H1 (cell line): Measurements from ENCODE around the gene REELD1. TPM values are rescaled to one million over a fixed set of nuclear protein-coding genes. Genes with fewer than 3 reads are reported as not detected.

Source experiments
- CTCF ChIA-PET: fragments of 300-600 bp; sonication (Branson Sonifier 250); formaldehyde crosslinking; loops from one replicate; lab custom pipeline; 2021; ENCODE audit not compliant: partially characterized antibody; lab: Charles Lee
- POLR2A ChIA-PET: fragments of 300-600 bp; sonication (Branson Sonifier 250); formaldehyde crosslinking; loops from one replicate; lab custom pipeline; 2021; ENCODE audit warnings: inconsistent platforms; ENCODE audit not compliant: partially characterized antibody; lab: Charles Lee
- DNase-seq, 2 experiments: peaks; one replicate each; pipeline versions ENCODE4 v3.0.0 to v3.0.0-alpha.2; 2010 to 2022; ENCODE audit warnings: low spot score in 2 of 2, low read depth in 1 of 2, mixed read lengths in 1 of 2
- FAIRE-seq: peaks from 2 replicates; lab custom pipeline; 2011; peaks lifted over from hg19 to GRCh38; lab: Jason Lieb, UNC
- H2AFZ ChIP-seq: 2 replicates; pipeline ENCODE4 v1.8.1; 2012; ENCODE audit warnings: low read length, inconsistent platforms
- H2AK5ac ChIP-seq: 2 replicates; pipeline ENCODE4 v1.6.1; 2013; ENCODE audit warnings: low read depth, low read length
- H2BK120ac ChIP-seq: replicated peaks from 2 replicates; pipeline ENCODE3; 2013; ENCODE audit warnings: low read depth, low read length, inconsistent platforms
- H2BK12ac ChIP-seq: 2 replicates; pipeline ENCODE4 v1.6.1; 2013; ENCODE audit warnings: low read depth, low read length
- H2BK15ac ChIP-seq: 2 replicates; pipeline ENCODE4 v1.6.1; 2013; ENCODE audit warnings: low read length
- H2BK20ac ChIP-seq: 2 replicates; pipeline ENCODE4 v1.6.1; 2013; ENCODE audit warnings: low read length
- H2BK5ac ChIP-seq: 2 replicates; pipeline ENCODE4 v1.6.1; 2013; ENCODE audit warnings: low read depth, low read length
- H3K14ac ChIP-seq: 2 replicates; pipeline ENCODE4 v1.6.1; 2013; ENCODE audit warnings: inconsistent platforms; ENCODE audit not compliant: insufficient read length
- H3K18ac ChIP-seq: 2 replicates; pipeline ENCODE4 v1.6.1; 2013; ENCODE audit warnings: low read length; ENCODE audit errors: extremely low read depth
- H3K23ac ChIP-seq: 2 replicates; pipeline ENCODE4 v1.6.1; 2013; ENCODE audit warnings: inconsistent platforms; ENCODE audit not compliant: insufficient read length
- H3K23me2 ChIP-seq: 2 replicates; pipeline ENCODE4 v1.6.1; 2013; ENCODE audit warnings: low read depth, low read length
- H3K27ac ChIP-seq: 2 replicates; pipeline ENCODE4 v1.6.1; 2011; ENCODE audit warnings: low read depth, low read length, inconsistent platforms
- H3K27me3 ChIP-seq, 4 experiments: replicated peaks in 1 of 4; 1 replicate in 1 of 4; 2 replicates in 3 of 4; pipeline versions ENCODE4 v1.6.1 to v1.8.1; 2011 to 2013; ENCODE audit warnings: low read length in 3 of 4, mild to moderate bottlenecking in 3 of 4, inconsistent platforms in 2 of 4, mixed read lengths in 2 of 4, moderate library complexity in 1 of 4; ENCODE audit not compliant: control insufficient read depth in 3 of 4, insufficient read depth in 3 of 4; ENCODE audit errors: extremely low read depth in 1 of 4
- H3K36me3 ChIP-seq, 4 experiments: 2 replicates each; pipeline versions ENCODE4 v1.6.1 to v1.8.1; 2011 to 2013; ENCODE audit warnings: mild to moderate bottlenecking in 4 of 4, low read length in 3 of 4, moderate library complexity in 2 of 4, control low read depth in 1 of 4, inconsistent platforms in 1 of 4; ENCODE audit not compliant: insufficient read depth in 4 of 4, control insufficient read depth in 2 of 4
- H3K4ac ChIP-seq: replicated peaks from 2 replicates; pipeline ENCODE3; 2013; ENCODE audit warnings: low read length, low read depth, mixed read lengths, inconsistent platforms; ENCODE audit not compliant: insufficient read length
- H3K4me1 ChIP-seq, 4 experiments: replicated peaks in 1 of 4; 1 replicate in 1 of 4; 2 replicates in 3 of 4; pipeline versions ENCODE4 v1.6.1 to v1.8.1; 2011 to 2013; ENCODE audit warnings: low read length in 3 of 4, inconsistent platforms in 2 of 4, mixed read lengths in 1 of 4; ENCODE audit not compliant: insufficient read depth in 4 of 4, control insufficient read depth in 3 of 4
- H3K4me2 ChIP-seq, 2 experiments: 2 replicates each; pipeline versions ENCODE4 v1.6.1 to v1.8.1; 2011 to 2013; ENCODE audit warnings: low read depth in 2 of 2, low read length in 2 of 2, control low read depth in 1 of 2, inconsistent platforms in 1 of 2, mild to moderate bottlenecking in 1 of 2; ENCODE audit not compliant: insufficient read depth in 1 of 2
- H3K4me3 ChIP-seq, 4 experiments: fragments of 200-600, 300-600 bp in 1 of 4; sonication (generic), shearing (Covaris generic), sonication (Bioruptor Twin) in 1 of 4; 2 replicates each; pipeline versions ENCODE4 v1.5.1 to v1.8.1; 2011 to 2016; ENCODE audit warnings: low read length in 4 of 4, low read depth in 3 of 4, control low read depth in 2 of 4, inconsistent platforms in 2 of 4, mild to moderate bottlenecking in 2 of 4, mixed read lengths in 1 of 4, moderate library complexity in 1 of 4; ENCODE audit not compliant: insufficient read depth in 2 of 4; ENCODE audit errors: extremely low read depth in 1 of 4
- H3K56ac ChIP-seq: replicated peaks from 2 replicates; pipeline ENCODE3; 2013; ENCODE audit warnings: low read depth, mild to moderate bottlenecking, mixed read lengths, low read length, inconsistent platforms; ENCODE audit not compliant: insufficient read length
- H3K79me1 ChIP-seq: 2 replicates; pipeline ENCODE4 v1.6.1; 2013; ENCODE audit warnings: low read depth, low read length, control low read depth
- H3K79me2 ChIP-seq, 2 experiments: 2 replicates each; pipeline versions ENCODE4 v1.6.1 to v1.8.1; 2012 to 2013; ENCODE audit warnings: low read length in 2 of 2, mild to moderate bottlenecking in 2 of 2, inconsistent platforms in 1 of 2; ENCODE audit not compliant: insufficient read depth in 2 of 2, control insufficient read depth in 1 of 2
- H3K9ac ChIP-seq, 4 experiments: replicated peaks in 1 of 4; 1 replicate in 1 of 4; 2 replicates in 3 of 4; pipeline versions ENCODE4 v1.6.1 to v1.8.1; 2011 to 2013; ENCODE audit warnings: low read depth in 3 of 4, low read length in 3 of 4, control low read depth in 2 of 4, mild to moderate bottlenecking in 2 of 4, moderate library complexity in 2 of 4, inconsistent platforms in 1 of 4; ENCODE audit errors: extremely low read depth in 1 of 4
- H3K9me3 ChIP-seq, 2 experiments: 2 replicates each; pipeline versions ENCODE4 v1.6.1 to v1.8.1; 2012 to 2013; ENCODE audit warnings: mild to moderate bottlenecking in 2 of 2, moderate library complexity in 2 of 2, control low read depth in 1 of 2, inconsistent platforms in 1 of 2, low read depth in 1 of 2, low read length in 1 of 2, mixed read lengths in 1 of 2; ENCODE audit not compliant: insufficient read depth in 2 of 2
- H4K20me1 ChIP-seq, 2 experiments: replicated peaks in 1 of 2; 2 replicates each; pipeline versions ENCODE3 to v1.8.1; 2011 to 2013; ENCODE audit warnings: inconsistent platforms in 2 of 2, low read length in 2 of 2, mild to moderate bottlenecking in 1 of 2; ENCODE audit not compliant: insufficient read depth in 2 of 2, control insufficient read depth in 1 of 2
- H4K5ac ChIP-seq: 2 replicates; pipeline ENCODE4 v1.6.1; 2013; ENCODE audit warnings: low read length, low read depth, mixed read lengths, inconsistent platforms; ENCODE audit not compliant: insufficient read length
- H4K8ac ChIP-seq: 2 replicates; pipeline ENCODE4 v1.8.0; 2013; ENCODE audit warnings: mild to moderate bottlenecking, moderate library complexity, low read length, inconsistent platforms; ENCODE audit not compliant: insufficient read depth; ENCODE audit errors: extremely low read depth
- H4K91ac ChIP-seq: replicated peaks from 2 replicates; pipeline ENCODE3; 2013; ENCODE audit warnings: low read length, mixed read lengths, inconsistent platforms; ENCODE audit not compliant: insufficient read length
- BACH1 ChIP-seq: IDR thresholded peaks from 2 replicates; pipeline ENCODE4 v1.6.1; 2012; ENCODE audit warnings: low read length, improper control_type of control experiment
- CTCF ChIP-seq, 3 experiments: IDR thresholded peaks; 1 replicate in 2 of 3; 2 replicates in 1 of 3; pipeline versions ENCODE4 v1.5.1 to v1.6.1; 2011; ENCODE audit warnings: low read length in 3 of 3, mild to moderate bottlenecking in 3 of 3, inconsistent platforms in 2 of 3, low read depth in 1 of 3, moderate library complexity in 1 of 3; ENCODE audit not compliant: insufficient read depth in 1 of 3; ENCODE audit errors: control extremely low read depth in 1 of 3
- MAFK ChIP-seq: IDR thresholded peaks from 2 replicates; pipeline ENCODE4 v1.6.1; 2012; ENCODE audit warnings: low read depth, mild to moderate bottlenecking, improper control_type of control experiment, low read length
- PHF8 ChIP-seq: fragments of 200-600 bp; sonication (generic); conservative IDR thresholded peaks from 2 replicates; pipeline ENCODE4 v1.7.1; 2012; ENCODE audit warnings: low read depth, mild to moderate bottlenecking, inconsistent platforms, low read length, moderate library complexity
- POLR2AphosphoS5 ChIP-seq: IDR thresholded peaks from 2 replicates; pipeline ENCODE4 v1.6.1; 2011; ENCODE audit warnings: low read depth, low read length
- RFX5 ChIP-seq: IDR thresholded peaks from 2 replicates; pipeline ENCODE4 v1.6.1; 2011; ENCODE audit warnings: low read depth, low read length, improper control_type of control experiment, borderline replicate concordance
- SAP30 ChIP-seq: fragments of 300-600 bp; sonication (generic); IDR thresholded peaks from 2 replicates; pipeline ENCODE4 v1.7.1; 2012; ENCODE audit warnings: low read length, moderate library complexity, mild to moderate bottlenecking, inconsistent platforms; ENCODE audit not compliant: insufficient read depth, insufficient replicate concordance
- SIN3A ChIP-seq, 2 experiments: IDR thresholded peaks in 1 of 2; conservative IDR thresholded peaks in 1 of 2; 2 replicates each; pipeline ENCODE4 v1.6.1; 2011 to 2012; ENCODE audit warnings: low read length in 2 of 2, improper control_type of control experiment in 1 of 2, low read depth in 1 of 2, mild to moderate bottlenecking in 1 of 2
- WGBS, 2 experiments: shearing (Covaris generic) in 1 of 2; methylation state at CpG; one replicate each; pipeline versions ENCODE4 v1.1.6 to v1.1.7; 2013 to 2015; ENCODE audit warnings: low lambda C conversion rate in 2 of 2, mixed read lengths in 2 of 2, inconsistent platforms in 1 of 2, low coverage in 1 of 2, missing lambda C conversion rate in 1 of 2; ENCODE audit not compliant: insufficient replicate concordance in 2 of 2, insufficient coverage in 1 of 2, insufficient read length in 1 of 2; ENCODE audit errors: extremely low coverage in 1 of 2, missing lambda C conversion rate in 1 of 2; 5-methylcytosine and 5-hydroxymethylcytosine counted together
- polyA plus RNA-seq, 7 experiments: library from polyadenylated mRNA; depleted of rRNA in 3 of 7; stranded (reverse) in 5 of 7; unstranded in 2 of 7; fragments of >200 nt in 5 of 7; fragments of 200-250 nt in 2 of 7; gene quantifications; 1 replicate in 5 of 7; 2 replicates in 1 of 7; 4 replicates in 1 of 7; pipeline versions ENCODE4 v1.2.1 to v1.2.3, GENCODE V29; 2011 to 2013; ENCODE audit warnings: missing spikeins in 2 of 7, mixed read lengths in 2 of 7
- total RNA-seq: library from RNA; stranded (reverse); fragmentation: NEBNext Ultra II Directional; extraction: Animal tissue kit (Norgen Biotek cat#: 25700); gene quantifications from 2 replicates; pipeline ENCODE4 v1.2.1, GENCODE V29; 2021
- TF ChIP-seq, protein P1 (sequence below): IDR thresholded peaks from 2 replicates; pipeline ENCODE4 v1.6.1; 2011; ENCODE audit warnings: low read length, improper control_type of control experiment

REELD1 gene
- total and polyA plus RNA-seq, 2 of the 8 experiments (the other 6 are each of a cell fraction or from before 2014, with no cell fraction given) = 0.03 TPM; not detected in 1

GRCh38 chr4:146255463-146255862 is 41.1 kb downstream of the REELD1 start:
- H3K36me3 ChIP-seq = no peaks in the 10 kb centered on the region
- no peak overlapping the region for H3K56ac ChIP-seq
- H3K23me2 ChIP-seq = no peaks in the 10 kb centered on the region
- H2AK5ac ChIP-seq = no peak overlapping the region
- H4K8ac ChIP-seq = no peak overlapping the region
- 95% methylated on average over 1 of the region's 1 CpG; no CpG with 5 or more reads in 1 of the 2 experiments for WGBS, 2 experiments
- H3K79me1 ChIP-seq = no peaks in the 10 kb centered on the region
- CTCF ChIA-PET = interaction anchor here (1.5 kb wide), 1 partner anchor 25 kb away, joined by 4 read pairs; no protein-coding TSS in a partner anchor
- H4K5ac ChIP-seq = no peak overlapping the region
- H3K9me3 ChIP-seq = no peaks in the 10 kb centered on the region
- FAIRE-seq (no peak), DNase-seq (no peak)
- H3K9ac ChIP-seq = no peak overlapping the region
- H2BK120ac ChIP-seq = no peak overlapping the region
- no peak overlapping the region for H2BK20ac ChIP-seq
- POLR2A ChIA-PET = no interaction called here
- H3K79me2 ChIP-seq = no peaks in the 10 kb centered on the region
- H3K4me1 ChIP-seq = no peaks in the 10 kb centered on the region
- H3K27ac ChIP-seq = no peak overlapping the region
- no peak overlapping the region for H2BK12ac ChIP-seq
- H2BK15ac ChIP-seq = no peak overlapping the region
- H2AFZ ChIP-seq = no peak overlapping the region
- H3K4ac ChIP-seq = no peak overlapping the region
- H3K4me2 ChIP-seq = no peak overlapping the region
- H3K23ac ChIP-seq = no peak overlapping the region
- no peak overlapping the region for H3K4me3 ChIP-seq
- H3K14ac ChIP-seq = no peak overlapping the region
- no peaks in the 10 kb centered on the region for H3K27me3 ChIP-seq
- H3K18ac ChIP-seq = no peak overlapping the region
- H2BK5ac ChIP-seq = no peak overlapping the region
- H4K20me1 ChIP-seq = no peaks in the 10 kb centered on the region
- no peak overlapping the region for H4K91ac ChIP-seq
- TF ChIP-seq, protein P1, sequence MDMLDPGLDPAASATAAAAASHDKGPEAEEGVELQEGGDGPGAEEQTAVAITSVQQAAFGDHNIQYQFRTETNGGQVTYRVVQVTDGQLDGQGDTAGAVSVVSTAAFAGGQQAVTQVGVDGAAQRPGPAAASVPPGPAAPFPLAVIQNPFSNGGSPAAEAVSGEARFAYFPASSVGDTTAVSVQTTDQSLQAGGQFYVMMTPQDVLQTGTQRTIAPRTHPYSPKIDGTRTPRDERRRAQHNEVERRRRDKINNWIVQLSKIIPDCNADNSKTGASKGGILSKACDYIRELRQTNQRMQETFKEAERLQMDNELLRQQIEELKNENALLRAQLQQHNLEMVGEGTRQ = no peak
- TF ChIP-seq MAFK = no peak
- no peak for TF ChIP-seq POLR2AphosphoS5
- TF ChIP-seq SIN3A (conservative IDR thresholded peaks at IDR 0.05 in 1 of 2, IDR thresholded peaks at IDR 0.05 in 1 of 2; ENCODE audit: low read depth in 1 of 2, low read length in 2 of 2) = no peak
- no peak for TF ChIP-seq CTCF (IDR thresholded peaks at IDR 0.05; ENCODE audit: control extremely low read depth in 1 of 3, insufficient read depth in 1 of 3, low read depth in 1 of 3, low read length in 3 of 3)
- no peak for TF ChIP-seq SAP30
- TF ChIP-seq RFX5 = no peak
- TF ChIP-seq BACH1 = no peak
- TF ChIP-seq PHF8 = no peak
